HepG2 (cell line): Measurements from ENCODE around the gene KIFAP3. TPM values are rescaled to one million over a fixed set of nuclear protein-coding genes. Genes with fewer than 3 reads are reported as not detected.

Experiments
- ATAC-seq: fragments of 200-7000 bp; cut with Tn5 transposase; 3 replicates; pipeline ENCODE4 v1.9.1; 2020; ENCODE audit warnings: mild to moderate bottlenecking, moderate library complexity
- BruUV-seq: library from RNA; stranded (reverse); fragments of 400-500 nt; replicated peaks from 2 replicates; lab custom pipeline; 2021; lab: Mats Ljungman, UMichigan
- CTCF ChIA-PET: fragments of 300-600 bp; formaldehyde crosslinking; extraction: SDS; loops from one replicate; lab custom pipeline; 2021; ENCODE audit warnings: low total read pairs, inconsistent platforms, low intra/inter-chr PET ratio; lab: Yijun Ruan, JAX
- POLR2A ChIA-PET: fragments of 350-600 bp; sonication (Branson Sonifier 250); formaldehyde crosslinking; loops from one replicate; lab custom pipeline; 2020; ENCODE audit warnings: antibody characterized with exemption, inconsistent platforms; lab: Yijun Ruan, JAX
- DNase-seq: peaks from one replicate; pipeline ENCODE4 v3.0.0-alpha.2; 2015; ENCODE audit warnings: low spot score
- FAIRE-seq: peaks from 3 replicates; lab custom pipeline; 2011; peaks lifted over from hg19 to GRCh38; lab: Jason Lieb, UNC
- H2AFZ ChIP-seq: one replicate; pipeline ENCODE4 v1.6.1; 2011; ENCODE audit warnings: low read length, inconsistent platforms
- H3K27ac ChIP-seq: fragments of 300-600 bp; 3 replicates; pipeline ENCODE4 v1.8.0; 2011; ENCODE audit warnings: mixed run types, mild to moderate bottlenecking, mixed read lengths, low read length, inconsistent platforms; ENCODE audit not compliant: insufficient read depth; ENCODE audit errors: extremely low read length
- H3K27me3 ChIP-seq, 2 experiments: fragments of 200-600 bp in 1 of 2; 2 replicates in 1 of 2; 3 replicates in 1 of 2; pipeline versions ENCODE4 v1.6.0 to v1.8.0; 2011; ENCODE audit warnings: low read length in 2 of 2, mild to moderate bottlenecking in 2 of 2, moderate library complexity in 2 of 2, inconsistent platforms in 1 of 2; ENCODE audit not compliant: insufficient read depth in 2 of 2, control insufficient read depth in 1 of 2
- H3K36me3 ChIP-seq, 2 experiments: fragments of 200-600 bp in 1 of 2; replicated peaks in 1 of 2; 2 replicates in 1 of 2; 3 replicates in 1 of 2; pipeline versions ENCODE4 v1.5.1 to v1.8.0; 2011; ENCODE audit warnings: low read length in 2 of 2, inconsistent platforms in 1 of 2; ENCODE audit not compliant: insufficient read depth in 2 of 2, control insufficient read depth in 1 of 2
- H3K4me1 ChIP-seq: 2 replicates; pipeline ENCODE4 v1.5.1; 2012; ENCODE audit warnings: low read length, inconsistent platforms; ENCODE audit not compliant: insufficient read depth
- H3K4me2 ChIP-seq: 2 replicates; pipeline ENCODE4 v1.6.0; 2011; ENCODE audit warnings: low read depth, low read length, inconsistent platforms
- H3K4me3 ChIP-seq, 3 experiments: fragments of 200-600 bp in 1 of 3; sonication (generic), shearing (Covaris generic) in 1 of 3; replicated peaks in 1 of 3; 2 replicates each; pipeline ENCODE4 v1.5.1; 2011 to 2016; ENCODE audit warnings: low read length in 3 of 3, inconsistent platforms in 2 of 3, low read depth in 2 of 3, mild to moderate bottlenecking in 2 of 3, control low read depth in 1 of 3, mixed read lengths in 1 of 3; ENCODE audit not compliant: insufficient read depth in 1 of 3
- H3K79me2 ChIP-seq: one replicate; pipeline ENCODE4 v1.6.1; 2011; ENCODE audit warnings: low read length, inconsistent platforms; ENCODE audit not compliant: insufficient read depth
- H3K9ac ChIP-seq: 2 replicates; pipeline ENCODE4 v1.6.0; 2011; ENCODE audit warnings: mild to moderate bottlenecking, low read depth, low read length, inconsistent platforms; ENCODE audit not compliant: insufficient read depth
- H3K9me3 ChIP-seq: 2 replicates; pipeline ENCODE4 v1.5.1; 2012; ENCODE audit warnings: mild to moderate bottlenecking, low read length
- H4K20me1 ChIP-seq: 2 replicates; pipeline ENCODE4 v1.6.0; 2011; ENCODE audit warnings: inconsistent platforms, mild to moderate bottlenecking, low read length, moderate library complexity; ENCODE audit not compliant: insufficient read depth
- JUND ChIP-seq: sonication (generic); formaldehyde crosslinking; IDR thresholded peaks from 2 replicates; pipeline ENCODE4 v1.8.0; 2022; ENCODE audit warnings: mild to moderate bottlenecking, missing genetic modification reagents
- MIXL1 ChIP-seq: IDR thresholded peaks from 2 replicates; pipeline ENCODE4 v1.6.1; 2016
- MNT ChIP-seq: fragments of 450-650 bp; IDR thresholded peaks from 2 replicates; pipeline ENCODE4 v1.6.1; 2016
- NFE2L2 ChIP-seq: fragments of 150-350 bp; IDR thresholded peaks from 2 replicates; pipeline ENCODE4 v1.6.1; 2014; ENCODE audit warnings: low read length
- SIN3B ChIP-seq: fragments of 150-350 bp; IDR thresholded peaks from 2 replicates; pipeline ENCODE4 v1.6.1; 2014; ENCODE audit warnings: low read length
- SOX5 ChIP-seq: IDR thresholded peaks from 2 replicates; pipeline ENCODE4 v1.6.1; 2016; ENCODE audit warnings: borderline replicate concordance
- SRSF1 ChIP-seq: fragments of 200-400 bp; formaldehyde crosslinking; optimal IDR thresholded peaks from 2 replicates; pipeline ENCODE3; 2017; ENCODE audit warnings: mild to moderate bottlenecking, low read depth, low read length, moderate library complexity
- TBL1XR1 ChIP-seq: fragments of 150-350 bp; IDR thresholded peaks from 2 replicates; pipeline ENCODE4 v1.6.1; 2014; ENCODE audit warnings: borderline replicate concordance, low read length; ENCODE audit not compliant: partially characterized antibody
- ZBTB46 ChIP-seq: sonication (generic); formaldehyde crosslinking; IDR thresholded peaks from 2 replicates; pipeline ENCODE4 v1.4.0; 2020; ENCODE audit warnings: mild to moderate bottlenecking, missing genetic modification reagents, borderline replicate concordance
- ZNF367 ChIP-seq: sonication (generic); formaldehyde crosslinking; IDR thresholded peaks from 2 replicates; pipeline ENCODE4 v1.4.0; 2020; ENCODE audit warnings: missing genetic modification reagents, borderline replicate concordance
- ZNF709 ChIP-seq: sonication (generic); formaldehyde crosslinking; IDR thresholded peaks from 2 replicates; pipeline ENCODE4 v1.5.0; 2020; ENCODE audit warnings: mild to moderate bottlenecking, missing genetic modification reagents
- in situ Hi-C: cut with HindIII; loops from 2 replicates; pipeline ENCODE4 v1.10.0; 2017; ENCODE audit warnings: low pct_unique_long_range_greater_than_20kb; ENCODE audit not compliant: extremely low pct_ligation_motif_present
- intact Hi-C: fragments of 100-400 bp; cut with micrococcal nuclease; formaldehyde crosslinking; loops from one replicate; pipeline ENCODE4 v1.10.0; 2022; ENCODE audit not compliant: unreplicated experiment
- polyA plus RNA-seq, 8 experiments: library from polyadenylated mRNA; depleted of rRNA in 3 of 8; stranded (reverse) in 7 of 8; unstranded in 1 of 8; fragments of >200 nt; fragmentation: Illumina TruSeq in 4 of 8; extraction: Trizol in 4 of 8; gene quantifications; 2 replicates each; pipeline versions ENCODE4 v1.2.1 to v1.2.3, GENCODE V29; 2011 to 2016; ENCODE audit warnings: low read depth in 4 of 8, missing spikeins in 1 of 8, mixed read lengths in 1 of 8; ENCODE audit not compliant: insufficient read depth in 1 of 8
- total RNA-seq, 5 experiments: library from RNA; depleted of rRNA; stranded (reverse); fragments of >200 nt; fragmentation: Illumina TruSeq; extraction: Trizol; gene quantifications; 2 replicates each; pipeline ENCODE4 v1.2.3, GENCODE V29; 2016; ENCODE audit warnings: low read depth in 1 of 5

KIFAP3 gene
- total and polyA plus RNA-seq, 2 of the 13 experiments (the other 11 are each of a cell fraction or from before 2014, with no cell fraction given): 3.4 to 10.0 TPM

- Histone ChIP-seq H3K79me2 (no peaks in the 10 kb centered on the region), H3K9ac (no peak overlapping the region), H3K9me3 (no peaks in the 10 kb centered on the region), H3K27me3 (no peaks in the 10 kb centered on the region), H3K36me3 (no peaks in the 10 kb centered on the region), H4K20me1 (no peaks in the 10 kb centered on the region), H3K4me2 (no peak overlapping the region), H2AFZ (no peak overlapping the region), H3K4me3 (no peak overlapping the region), H3K4me1 (peaks cover 18% of the 10 kb centered on the region), H3K27ac (no peak overlapping the region)
- ATAC-seq (no peak), DNase-seq (no peak), FAIRE-seq (no peak)
- intact Hi-C loops (loop anchor here (1.0 to 10.0 kb wide), 2 partner anchors 66 to 174 kb away; partner anchors contain the start of gene SCYL3), in situ Hi-C loops (no loop called here)
- TF ChIP-seq ZNF367 (CRISPR knock-in tag) (no peak), ZNF709 (CRISPR knock-in tag) (no peak), NFE2L2 (no peak), JUND (CRISPR knock-in tag) (no peak), SRSF1 (no peak), MNT (no peak), SIN3B (no peak), MIXL1 (CRISPR knock-in tag) (no peak), ZBTB46 (CRISPR knock-in tag) (no peak), SOX5 (no peak), TBL1XR1 (no peak)
- BruUV-seq: no TSS peak
- POLR2A ChIA-PET: no interaction called here
- CTCF ChIA-PET: no interaction called here
These were observed 5.6 kb downstream of the KIFAP3 start for GRCh38 chr1:170068923-170069322.
